ENCODE measurements around the gene SRR.

SRR gene

GRCh38 chr17:2373179-2373578 is 69.4 kb downstream of the SRR start:
- DNase-seq: no peak
